Measurements from ENCODE around the gene DDX51.

The DDX51 gene, protein sequence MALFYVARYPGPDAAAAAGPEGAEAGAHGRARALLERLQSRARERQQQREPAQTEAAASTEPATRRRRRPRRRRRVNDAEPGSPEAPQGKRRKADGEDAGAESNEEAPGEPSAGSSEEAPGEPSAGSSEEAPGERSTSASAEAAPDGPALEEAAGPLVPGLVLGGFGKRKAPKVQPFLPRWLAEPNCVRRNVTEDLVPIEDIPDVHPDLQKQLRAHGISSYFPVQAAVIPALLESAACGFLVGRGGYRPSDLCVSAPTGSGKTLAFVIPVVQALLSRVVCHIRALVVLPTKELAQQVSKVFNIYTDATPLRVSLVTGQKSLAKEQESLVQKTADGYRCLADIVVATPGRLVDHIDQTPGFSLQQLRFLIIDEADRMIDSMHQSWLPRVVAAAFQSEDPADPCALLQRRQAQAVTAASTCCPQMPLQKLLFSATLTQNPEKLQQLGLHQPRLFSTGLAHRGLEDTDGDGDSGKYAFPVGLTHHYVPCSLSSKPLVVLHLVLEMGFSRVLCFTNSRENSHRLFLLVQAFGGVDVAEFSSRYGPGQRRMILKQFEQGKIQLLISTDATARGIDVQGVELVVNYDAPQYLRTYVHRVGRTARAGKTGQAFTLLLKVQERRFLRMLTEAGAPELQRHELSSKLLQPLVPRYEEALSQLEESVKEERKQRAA

DNA sequence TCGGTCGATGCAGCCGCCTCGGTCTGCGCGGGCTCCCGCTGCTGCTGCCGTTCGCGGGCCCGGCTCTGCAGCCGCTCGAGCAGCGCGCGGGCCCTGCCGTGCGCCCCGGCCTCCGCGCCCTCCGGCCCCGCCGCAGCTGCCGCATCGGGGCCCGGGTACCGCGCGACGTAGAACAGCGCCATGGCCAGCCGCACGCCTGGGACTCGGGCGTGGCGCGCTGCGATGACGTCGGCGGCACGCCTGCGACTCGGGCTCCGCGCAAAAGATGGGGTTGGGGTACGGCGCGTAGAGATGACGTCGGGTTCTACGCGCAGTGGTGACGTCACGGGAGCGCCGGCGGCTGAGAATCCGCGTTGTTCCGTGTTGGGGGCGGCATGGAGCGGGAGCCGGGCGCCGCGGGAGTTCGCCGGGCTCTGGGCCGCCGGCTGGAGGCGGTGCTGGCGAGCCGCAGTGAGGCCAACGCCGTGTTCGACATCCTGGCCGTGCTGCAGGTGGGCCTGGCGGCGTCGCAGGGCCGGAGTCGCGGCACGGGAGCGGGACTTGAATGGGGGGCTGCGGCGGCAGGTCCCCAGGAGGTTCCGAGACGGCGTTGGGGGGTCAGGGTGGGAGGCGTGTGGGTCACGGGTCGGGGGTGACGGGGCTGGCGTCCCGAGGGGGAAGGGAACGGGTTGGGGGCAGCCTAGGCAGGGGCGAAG lies at the start of gene DDX51, which contains the start of gene NOC4L:
Gene DDX51 (minus strand): TSS at position 205 of the 695 bp plus-strand sequence. CDS start 23 bp downstream, at position 182.
Gene NOC4L (plus strand): TSS at position 343 of the 695 bp plus-strand sequence. CDS start 32 bp downstream, at position 375.
- DNase-seq = peak; percentile 88 to 94

DNA sequence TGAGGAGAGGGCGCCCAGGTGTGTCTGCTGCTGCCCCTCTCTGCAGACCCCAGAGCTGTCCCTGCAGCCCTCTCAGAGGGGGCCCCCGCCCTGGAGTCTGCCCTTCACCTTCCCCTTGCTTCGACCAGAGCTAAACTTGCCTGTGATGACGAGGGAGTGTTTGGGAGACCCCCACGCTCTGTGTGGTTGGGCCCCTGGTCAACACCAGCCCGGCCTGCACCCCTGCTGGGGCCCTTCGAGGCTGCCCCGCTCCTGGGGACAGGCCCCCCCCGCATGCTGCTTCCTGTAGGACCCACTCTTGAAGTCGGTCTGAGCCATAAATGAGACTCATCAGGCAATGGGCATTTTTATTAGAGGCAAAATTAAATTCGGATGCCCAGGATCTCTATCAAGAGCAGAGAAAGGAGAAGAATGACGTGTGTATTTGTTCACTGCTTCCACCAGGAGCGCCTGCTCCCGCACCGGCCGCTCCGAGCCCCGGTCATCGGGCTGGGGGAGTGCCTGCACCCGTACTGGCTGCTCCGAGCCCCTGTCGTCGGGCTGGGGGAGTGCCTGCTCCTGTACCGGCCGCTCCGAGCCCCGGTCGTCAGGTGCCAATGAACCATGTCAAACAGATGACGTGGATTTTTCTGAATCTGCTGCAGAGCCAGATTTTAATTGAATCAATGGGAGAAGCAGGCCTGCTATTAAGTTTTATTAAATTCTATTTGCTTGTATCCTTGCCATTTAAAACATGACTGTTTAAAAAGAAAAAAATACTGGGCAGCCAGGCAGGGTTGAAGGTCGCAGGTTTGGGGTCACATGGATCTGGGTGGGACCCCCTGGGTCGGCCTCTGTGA lies 47.8 kb upstream of the DDX51 start:
- DNase-seq = no peak

DNA sequence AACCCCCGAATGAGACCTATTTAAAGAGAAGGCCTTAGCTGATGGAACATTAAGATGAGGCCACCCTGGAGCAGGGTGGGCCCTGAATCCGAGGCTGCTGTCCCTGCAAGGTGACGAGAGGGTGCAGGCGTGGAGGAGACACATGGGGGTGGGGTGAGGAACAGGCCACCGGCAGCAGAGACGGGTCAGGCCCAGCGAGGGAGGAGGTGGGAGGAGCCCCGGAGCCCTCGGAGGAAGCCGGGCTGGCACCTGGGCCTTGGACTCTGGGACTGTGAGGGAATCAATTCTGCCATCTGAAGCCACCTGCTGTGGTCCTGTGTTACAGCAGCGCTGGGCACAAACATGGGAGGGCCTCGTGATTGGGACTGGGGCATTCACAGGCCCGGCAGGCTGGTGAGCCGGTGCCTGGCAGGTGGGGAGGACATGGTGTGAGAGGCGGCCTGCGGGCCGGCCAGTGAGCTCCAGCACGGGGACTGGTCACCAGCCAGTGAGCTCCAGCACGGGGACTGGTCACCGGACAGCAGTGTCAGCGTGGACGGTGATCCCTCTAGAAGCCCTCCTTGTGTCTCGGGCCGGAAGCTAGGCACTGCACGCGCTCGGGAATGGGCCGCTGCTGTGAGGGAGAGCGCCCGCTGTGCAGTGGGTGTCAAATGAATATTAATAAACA lies 46.8 kb upstream of the DDX51 start:
- DNase-seq = no peak

DNA sequence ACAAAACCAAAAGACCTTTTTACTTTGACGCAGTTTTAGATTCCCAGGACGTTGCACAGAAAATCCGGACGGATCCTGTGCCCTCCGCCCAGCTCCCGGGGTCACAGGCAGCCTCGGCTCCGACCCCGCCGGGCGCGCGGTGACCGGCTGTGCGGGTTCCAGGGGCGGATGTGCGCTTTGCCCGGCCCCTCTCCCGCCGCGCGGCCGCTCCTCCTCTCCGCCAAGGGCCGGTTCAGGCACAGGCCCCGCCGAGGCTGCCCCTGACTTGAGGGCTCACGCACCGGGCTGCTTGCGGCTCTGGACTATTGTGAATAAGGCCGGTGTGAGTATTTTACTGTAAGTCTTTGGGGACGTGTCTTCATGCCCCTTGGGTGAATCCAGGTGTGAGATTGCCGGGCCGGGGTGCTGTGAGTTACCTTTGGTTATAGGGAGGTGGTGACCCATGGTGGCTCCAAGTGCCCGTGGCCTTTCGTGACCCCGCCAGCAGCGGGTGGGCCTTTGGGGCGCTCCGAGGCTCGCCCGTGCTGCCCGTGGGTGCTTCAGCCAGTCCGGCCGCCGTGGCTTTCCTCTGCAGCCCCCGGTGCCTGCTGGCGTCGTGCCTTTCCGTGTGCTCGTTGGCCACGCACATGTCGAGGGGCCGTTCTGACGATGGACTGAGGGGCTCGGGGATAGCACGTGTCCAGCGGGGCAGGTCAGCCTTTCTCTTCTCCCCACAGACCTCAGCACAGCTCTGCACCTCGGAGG lies 46.1 kb upstream of the DDX51 start:
- DNase-seq = no peak

DNA sequence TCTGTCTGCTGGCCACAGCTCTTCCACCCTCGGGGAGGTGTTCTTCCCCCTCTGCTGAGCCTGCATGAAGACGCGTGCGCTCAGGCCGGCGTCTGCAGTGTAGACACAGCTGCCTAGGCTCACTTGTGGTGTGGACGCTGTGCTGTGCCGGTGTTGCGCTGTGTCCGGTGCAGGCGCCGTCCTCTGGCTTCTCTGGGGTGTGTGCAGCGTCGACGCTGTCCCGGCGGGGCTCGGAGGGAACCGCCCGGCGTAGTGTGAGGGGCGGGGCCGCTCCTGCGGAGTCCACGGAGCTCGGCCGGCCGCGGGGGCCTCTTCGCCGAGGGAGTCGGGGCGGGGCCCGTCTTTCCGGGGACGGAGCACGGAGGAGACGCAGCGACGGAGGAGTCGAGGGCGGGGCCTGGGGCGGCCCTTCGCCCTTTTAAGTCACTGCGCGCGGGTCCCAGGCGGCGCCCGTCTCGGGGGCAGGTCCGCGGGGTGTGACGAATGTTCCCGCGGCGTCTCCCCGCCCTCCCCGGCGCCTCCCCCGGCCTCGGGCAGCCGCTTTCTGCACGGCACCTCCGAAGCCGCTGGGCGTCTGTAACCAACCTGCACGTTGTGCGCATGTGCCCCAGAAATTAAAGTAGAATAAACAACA lies 45.4 kb upstream of the DDX51 start:
- peak; percentile 16 to 64 for DNase-seq

DNA sequence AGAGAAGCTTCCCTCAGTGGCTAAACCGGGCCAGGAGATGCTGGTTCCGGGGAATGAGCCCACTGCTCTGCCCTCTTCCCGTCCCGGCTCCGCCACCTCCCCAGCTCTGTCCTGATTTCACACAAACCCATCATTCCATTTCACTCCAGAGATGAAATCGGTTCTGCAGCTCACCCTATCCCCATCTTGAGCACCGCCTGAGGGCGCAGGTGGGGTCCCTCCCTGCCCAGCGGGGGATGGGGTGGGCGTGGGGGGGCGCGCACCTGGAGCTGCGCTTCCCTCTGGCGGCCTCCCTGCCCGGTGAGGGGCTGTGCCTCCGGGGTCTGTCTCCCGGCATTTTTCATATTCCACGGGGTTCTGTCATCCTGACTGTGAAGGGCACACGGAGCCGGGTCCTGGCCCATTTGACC lies 44.8 kb upstream of the DDX51 start:
- DNase-seq = no peak

DNA sequence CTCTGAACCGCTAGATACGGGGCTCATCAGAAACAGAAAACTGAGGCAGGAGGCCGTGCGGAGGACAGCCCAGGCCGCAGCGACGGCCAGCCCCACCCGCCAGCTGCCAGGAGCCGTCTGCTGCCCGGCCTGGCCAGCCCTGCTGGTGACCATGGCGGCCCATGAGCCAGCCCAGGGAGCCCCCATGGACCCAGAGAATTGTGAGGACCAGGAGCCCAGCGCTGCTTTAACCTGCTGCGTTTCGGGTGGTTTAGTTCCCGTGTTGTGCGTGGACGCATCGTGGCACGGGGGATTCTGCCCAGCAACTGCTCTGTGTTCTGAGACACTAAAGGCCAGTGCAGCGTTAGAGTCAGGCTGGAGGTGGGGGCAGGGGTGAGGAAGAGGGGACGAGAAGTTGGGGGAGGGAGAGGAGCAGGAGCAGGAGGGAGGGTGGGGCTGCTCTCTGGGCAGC lies 44.4 kb upstream of the DDX51 start:
- no peak for DNase-seq

DNA sequence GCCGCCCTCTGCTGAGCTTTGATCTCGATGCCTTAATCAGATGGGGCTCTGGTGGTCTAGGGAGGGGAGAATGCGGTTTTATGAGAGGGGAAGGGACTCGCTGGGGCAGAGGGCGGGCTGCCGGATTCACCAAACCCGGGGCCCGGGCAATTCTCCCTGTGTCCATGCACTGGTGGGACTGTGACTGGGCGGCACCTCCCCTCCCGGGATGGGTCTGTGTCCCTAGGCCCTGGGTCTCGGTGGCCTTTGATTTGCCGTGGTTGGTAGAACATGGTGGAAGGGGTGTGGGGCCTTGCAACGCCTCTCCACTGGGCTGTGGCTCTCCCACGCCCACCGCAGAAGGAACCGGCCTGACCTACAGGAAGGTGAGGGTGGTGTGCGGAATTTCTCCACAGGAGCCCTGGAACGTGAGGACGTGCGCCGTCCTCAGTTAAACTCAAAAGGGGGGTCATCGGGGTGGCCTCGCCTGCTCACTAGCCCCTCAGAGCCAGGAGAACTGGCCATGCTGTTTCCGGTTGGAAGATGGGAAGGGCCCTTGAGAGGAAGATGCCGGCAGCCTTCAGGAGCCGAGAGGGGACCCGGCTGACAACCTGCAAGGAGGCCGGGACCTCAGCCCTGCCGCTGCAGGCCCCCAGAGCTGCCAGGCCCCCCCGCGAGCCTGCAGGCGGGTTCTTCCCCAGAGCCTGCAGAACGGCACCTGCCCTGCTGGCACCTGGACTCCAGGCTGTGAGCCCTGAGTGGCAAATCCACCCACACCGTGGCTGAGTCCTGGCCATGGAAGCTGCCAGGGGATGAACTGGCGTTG lies 43.7 kb upstream of the DDX51 start:
- DNase-seq = no peak

DNA sequence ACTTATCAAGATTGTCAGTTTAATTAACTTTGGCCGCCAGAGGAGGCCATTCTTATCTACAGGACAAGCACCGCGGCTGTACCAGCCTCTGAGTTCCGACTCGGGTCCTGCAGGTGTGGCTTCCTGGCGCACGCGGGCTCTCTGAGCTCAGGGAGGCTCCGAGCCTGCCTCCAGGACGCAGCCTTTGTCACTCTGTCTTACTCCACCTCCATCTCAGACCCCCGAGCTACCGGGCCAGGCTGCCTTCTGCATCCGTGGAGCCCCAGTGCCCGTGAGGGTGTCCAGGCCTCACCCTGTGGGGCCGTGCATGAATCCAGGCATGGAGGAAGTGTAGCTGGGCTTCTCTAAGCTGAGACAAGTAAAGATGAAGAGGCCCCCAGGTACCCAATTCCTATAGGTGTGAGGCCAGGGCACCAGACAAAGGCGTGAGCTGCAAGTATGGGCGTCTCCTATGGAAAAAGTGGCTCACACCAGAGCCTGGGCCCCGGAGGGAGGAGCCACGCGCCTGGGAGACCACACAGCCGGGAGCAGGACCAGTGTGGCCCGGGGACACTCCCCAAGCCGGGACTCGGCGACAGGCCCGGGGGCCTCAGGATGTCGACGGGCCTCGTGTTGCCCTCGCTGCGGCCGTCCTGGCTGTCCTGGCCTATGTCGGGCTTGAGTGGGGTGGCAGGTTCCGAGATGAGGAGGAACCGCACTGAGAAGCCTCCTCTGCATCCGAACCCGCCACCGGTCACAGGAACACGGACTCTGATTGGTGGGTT lies 42.9 kb upstream of the DDX51 start:
- no peak for DNase-seq

DNA sequence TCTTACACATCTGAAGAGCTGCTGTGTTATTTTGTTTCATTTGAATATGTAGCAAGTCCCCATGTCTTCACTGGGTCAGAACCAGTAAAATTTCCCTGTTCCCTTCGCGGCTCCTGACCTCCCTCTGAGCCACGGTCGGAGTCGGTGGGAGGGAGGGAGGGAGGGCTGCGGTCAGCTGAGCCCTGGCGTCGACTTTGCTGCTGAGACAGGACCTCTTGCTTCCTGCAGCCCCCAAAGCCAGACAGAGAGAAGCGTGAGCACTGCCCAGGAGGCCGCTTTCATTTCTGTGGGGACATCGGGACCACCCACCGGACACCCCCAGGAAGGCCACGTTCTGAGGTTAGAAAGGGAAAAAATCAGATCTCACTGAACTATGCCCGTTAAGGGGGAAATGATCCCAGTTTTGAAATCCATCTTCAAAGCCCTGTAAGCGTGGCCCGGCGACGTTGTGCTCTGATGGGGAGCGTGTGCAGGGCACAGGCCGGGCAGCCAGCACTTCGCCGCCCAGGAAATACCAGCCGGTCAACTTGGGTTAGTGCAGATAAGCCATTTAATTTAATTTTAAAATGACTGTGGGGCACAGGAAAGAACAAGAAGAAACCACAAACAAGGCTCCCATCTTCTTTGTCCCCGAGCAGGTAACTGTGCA lies 42.2 kb upstream of the DDX51 start:
- no peak for DNase-seq

DNA sequence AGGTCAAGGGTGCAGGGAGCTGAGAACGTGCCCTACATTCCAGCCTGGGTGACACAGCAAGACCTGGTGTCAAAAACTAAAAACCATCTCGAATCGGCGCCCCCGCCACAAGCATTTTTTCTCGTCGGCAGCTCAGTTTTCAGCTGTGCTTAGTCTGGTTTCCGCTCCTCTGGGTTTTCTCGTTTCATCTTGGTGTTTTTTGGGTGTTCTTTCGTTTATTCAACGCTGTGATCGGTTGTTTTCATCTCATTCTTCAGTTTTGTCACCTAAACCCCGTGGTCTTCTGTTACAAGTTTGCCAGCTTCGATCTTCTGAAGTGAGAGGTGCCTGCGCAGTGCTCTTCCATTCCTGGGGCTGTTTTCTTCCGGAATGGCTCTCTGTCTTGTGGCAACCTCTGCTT lies 41.6 kb upstream of the DDX51 start:
- DNase-seq = no peak

DNA sequence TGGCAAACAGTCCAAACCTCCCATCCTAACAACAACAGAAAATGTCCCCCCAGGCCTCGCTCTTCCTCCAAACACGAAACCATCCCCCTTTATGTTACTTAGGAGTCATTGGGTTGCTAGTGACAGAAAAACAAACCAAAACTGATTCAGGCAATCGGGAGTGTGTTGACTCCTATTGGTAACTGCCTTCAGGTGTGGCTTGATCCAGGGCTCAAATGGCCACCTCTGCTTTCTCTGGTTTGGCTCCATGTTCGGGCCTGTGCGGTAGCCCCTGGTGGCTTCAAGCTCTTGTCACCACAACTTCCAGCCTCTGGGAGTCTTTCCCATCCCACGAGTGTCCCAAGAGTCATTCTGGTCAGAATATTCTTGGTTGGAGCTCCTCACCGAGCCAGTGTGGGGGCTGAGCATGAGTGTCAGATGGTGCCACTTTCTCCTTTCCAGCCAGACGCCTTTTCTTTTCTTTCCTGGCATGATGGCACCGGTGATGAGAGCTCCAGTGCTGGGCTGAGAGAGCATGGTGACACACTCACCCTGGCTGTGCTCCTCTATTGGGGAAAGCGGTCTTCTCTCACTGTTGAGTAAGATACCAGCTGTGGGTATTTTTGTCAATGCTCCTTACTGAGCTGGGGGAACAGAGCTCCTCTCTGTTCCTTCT lies 38.7 kb upstream of the DDX51 start:
- no peak for DNase-seq

DNA sequence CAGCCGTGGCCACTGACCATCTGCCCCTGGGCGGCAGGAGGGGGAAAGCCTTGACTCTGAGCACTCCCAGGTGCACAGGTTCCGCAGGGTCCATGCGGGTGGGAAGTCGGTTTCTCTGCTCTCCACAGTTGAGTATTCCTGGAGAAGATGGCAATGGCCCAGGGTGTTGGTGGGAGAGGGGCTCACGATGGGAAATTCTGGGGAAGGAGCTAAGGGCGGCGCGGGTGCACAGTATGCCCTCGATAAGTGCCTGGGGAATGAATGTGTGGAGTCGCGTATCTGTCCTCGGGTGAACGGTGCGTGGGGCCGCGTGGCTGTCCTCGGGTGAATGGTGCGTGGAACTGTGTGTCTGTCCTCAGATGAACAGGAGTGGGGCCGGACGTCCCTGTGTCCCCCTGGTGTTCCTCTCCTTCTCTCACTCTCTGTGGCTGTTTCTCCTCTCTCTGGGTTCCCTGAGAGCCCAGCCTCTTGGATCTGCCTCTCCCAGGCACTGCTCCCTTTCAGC lies 38.1 kb upstream of the DDX51 start:
- DNase-seq = no peak

DNA sequence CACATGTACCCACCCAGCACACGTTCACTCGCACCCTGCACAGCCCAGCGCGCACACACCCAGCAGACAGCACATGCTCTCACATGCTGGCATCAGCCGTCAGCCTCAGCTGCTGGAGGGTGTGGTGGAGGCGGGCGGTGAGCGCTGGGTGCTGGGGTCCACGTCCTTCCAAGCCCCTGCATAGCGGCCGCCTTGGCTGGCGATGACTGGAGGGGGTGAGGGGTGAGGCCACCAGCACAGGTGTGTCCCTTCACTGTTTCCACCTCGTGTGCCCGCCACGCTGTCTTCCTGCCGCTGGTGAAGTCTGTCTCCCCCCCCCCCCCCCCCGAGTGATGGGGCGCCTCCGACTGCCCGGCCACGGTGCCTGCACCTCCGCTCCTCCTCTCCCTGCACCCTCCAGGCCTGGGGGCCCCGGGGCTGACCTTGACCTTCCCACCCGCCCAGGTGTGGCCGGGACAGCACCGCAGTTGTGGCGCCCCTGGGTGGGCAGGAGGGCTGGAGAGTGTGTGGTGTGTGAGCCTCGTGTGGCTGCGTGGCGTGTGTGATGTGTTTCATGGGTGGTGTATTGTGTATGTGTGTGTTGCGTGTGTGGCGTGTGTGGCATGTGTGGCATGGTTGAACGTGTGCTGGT lies 37.6 kb upstream of the DDX51 start:
- DNase-seq = no peak

DNA sequence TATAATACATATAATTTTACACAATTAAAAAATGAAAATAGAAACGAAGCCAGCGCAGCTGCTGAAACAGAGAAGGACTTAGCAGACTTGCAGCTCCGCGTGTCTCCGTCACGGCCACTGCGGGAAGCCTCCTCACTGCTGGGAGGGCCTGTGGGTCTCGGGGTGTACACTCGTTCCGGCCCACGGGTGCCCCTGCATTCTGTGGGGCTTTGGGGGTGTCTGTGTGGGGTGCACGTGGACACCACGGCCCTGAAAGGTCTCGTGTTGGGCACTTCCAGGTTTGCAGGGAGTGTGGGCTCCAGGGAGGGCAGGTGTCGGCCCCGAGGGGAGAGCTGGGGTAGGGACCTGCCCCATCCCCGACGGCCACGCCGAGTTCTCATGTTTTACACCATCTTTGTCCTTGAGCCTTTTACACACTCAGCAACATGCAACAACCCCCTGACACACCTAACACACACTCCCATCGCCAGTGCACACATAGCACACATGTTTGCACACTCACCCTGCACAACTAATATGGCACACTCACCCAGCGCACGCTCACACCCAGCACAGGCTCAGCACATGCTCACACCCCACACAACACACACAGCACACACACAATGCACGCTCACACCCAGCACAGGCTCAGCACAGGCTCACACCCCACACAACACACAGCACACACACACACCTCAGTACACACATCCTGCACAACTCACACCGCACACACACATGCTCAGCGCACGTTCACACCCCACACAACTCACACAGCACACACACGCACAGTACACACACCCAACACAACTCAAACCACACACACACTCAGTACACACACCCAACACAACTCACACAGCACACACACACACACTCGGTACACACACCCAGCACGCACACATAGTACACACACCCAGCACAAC lies 36.8 kb upstream of the DDX51 start:
- DNase-seq = no peak
